HG03139 (cell line): ENCODE results near the gene GPR45.

ENCODE experiments used
- ATAC-seq: cut with Tn5 transposase; IDR thresholded peaks from one replicate; pipeline ENCODE4 v1.9.1; 2021; ENCODE audit not compliant: unreplicated experiment

Gene GPR45

DNA sequence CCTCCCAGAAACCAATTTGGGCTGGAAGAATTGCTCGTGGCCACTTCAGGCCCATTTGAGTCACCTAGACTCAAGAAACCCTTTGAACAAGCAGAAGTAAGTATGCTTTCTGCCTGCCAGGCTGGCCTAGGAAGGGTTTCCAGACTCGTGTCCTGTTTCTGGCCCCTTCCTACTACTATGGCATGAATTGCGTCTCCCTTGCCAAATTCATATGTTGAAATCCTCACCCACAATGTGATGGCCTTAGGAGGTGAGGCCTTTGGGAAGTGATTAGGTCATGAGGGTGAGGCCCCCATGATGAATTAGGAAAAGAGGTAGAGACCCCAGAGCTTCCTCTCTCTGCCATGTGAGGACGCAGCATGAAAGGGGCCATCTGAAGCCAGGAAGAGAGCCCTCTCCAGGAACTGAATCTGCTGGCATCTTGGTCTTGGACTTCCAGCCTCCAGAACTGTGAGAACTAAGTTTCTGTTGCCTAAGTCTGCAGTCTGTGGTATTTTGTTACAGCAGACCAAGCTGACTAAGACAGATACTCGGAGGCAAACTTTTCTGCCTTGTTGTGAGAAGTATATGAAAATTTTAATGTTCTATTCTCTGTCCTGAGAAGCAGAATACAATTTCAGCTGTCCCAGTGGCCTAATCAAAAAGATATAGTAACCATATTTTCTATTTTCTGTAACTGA is 13.1 kb downstream of the GPR45 start:
- ATAC-seq: no peak

DNA sequence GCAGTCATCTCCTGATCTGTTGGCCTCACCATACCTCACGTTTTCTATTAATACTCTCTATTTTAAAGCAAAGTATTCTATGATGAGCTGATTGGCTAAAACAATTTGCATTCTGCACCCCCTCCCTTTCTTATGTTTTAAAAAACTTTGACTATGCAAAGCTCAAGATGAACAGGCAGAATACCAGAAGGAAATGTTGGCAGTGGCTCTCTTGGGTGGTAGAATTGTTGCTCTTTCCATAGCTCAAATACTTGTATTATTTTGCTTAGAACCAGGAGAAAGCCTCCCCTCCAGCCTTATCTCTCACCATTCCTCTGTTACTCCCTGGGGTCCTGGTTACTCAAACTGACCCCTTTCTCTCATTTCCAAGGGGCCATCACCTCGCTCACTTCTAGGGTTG is 14.4 kb downstream of the GPR45 start:
- ATAC-seq: no peak

DNA sequence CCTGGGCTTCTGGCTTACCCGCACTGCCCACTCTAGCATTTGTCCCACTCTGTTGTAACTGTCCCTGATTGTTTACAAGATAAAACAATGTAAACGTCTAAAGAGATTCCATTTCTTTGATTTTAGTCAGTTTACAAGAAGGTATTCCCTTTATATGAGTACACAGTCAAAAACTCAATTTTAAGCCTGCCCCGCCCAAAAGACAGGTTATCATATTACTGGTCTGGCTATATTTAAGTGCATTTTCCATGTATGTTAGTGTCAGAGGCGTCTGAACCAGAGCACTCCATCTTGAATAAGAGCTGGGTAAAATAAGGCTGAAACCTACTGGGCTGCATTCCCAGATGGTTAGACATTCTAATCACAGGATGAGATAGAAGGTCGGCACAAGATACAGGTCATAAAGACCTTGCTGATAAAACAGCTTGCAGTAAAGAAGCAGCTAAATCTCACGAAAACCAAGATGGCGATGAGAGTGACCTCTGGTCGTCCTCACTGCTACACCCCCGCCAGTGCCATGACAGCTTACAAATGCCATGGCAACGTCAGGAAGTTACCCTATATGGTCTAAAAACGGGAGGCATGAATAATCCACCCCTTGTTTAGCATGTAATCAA is 15.0 kb downstream of the GPR45 start:
- no peak for ATAC-seq

DNA sequence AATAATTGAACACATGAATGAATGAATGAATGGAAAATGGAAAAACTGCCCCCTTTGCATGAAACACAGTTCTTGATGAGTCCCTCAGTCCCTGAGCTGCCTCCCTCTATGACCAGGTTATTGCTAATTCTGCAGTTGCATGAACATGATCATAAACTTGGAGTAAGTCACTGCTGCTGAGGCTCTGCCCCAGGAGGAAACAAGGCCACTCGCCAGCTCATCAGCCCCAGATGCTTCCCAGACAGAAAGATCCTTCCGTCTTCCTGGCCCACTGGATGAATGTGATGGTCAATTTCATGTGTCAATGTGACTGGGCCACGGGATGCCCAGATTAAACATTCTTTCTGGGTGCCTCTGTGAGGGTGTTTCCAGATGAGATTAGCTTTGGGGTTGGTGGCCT is 16.4 kb downstream of the GPR45 start:
- no peak for ATAC-seq

DNA sequence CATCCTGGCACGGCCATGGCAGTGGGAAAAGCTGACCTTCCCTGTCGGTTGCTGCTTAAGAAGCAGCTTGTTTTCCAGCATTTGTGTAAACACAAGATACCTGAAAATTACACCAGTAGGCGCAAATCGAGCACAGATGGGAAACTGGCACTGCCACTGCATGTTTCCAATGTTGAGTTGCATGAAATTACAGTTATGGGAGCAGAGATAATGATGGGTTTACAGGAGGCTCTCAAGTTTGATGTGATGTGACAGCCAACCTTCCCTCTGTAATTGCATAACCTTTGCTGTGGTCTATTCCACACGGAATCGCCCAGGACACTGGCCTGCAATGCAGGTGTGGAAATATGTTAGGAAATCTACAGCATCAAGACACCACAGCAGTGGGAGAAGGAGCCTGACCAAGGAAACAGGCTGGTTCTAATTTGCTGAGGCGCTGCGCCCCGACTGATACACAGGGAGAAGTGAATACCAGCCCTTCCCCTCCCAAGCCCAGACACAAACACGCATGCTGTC is 17.4 kb downstream of the GPR45 start:
- ATAC-seq: no peak

DNA sequence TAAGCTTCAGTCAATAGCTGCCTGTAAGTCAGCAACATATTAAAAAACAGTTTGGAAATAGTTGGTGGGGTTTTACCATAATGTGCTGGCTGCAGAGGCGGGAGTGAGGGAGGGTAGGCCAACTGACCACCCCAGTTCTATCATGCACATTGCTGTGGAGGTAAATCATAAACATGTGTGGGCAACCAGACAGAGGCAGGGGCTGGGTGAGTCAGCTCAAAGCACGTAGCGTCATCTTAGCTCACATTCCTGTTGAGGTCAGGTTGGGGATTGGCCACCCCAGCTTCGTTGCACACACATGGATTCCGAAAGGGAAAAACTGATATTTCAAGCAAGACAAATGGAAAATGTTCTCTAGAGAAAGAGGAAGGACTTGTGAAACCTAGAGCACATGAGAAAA is 19.5 kb downstream of the GPR45 start:
- ATAC-seq: no peak

DNA sequence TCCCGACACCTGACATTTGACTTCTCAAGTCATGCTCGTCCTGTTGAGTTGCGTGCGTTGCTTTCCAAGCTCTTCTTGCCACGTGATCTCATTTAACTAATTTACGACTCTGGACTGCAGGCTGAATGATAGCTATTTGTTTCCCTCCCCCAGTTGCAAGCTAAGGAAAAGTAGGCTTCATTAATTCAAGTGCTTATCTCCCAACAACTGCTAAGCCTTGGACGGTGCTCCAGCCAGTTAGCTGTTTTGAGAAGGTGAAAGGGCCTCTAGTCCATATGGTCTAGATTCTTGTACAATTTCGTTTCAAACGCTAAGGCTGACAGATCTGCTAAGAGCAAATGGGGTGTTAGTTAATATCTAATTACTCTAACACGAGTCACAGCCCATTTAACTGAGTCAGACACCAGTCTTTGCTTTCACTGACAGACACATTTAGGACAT is 21.1 kb downstream of the GPR45 start:
- ATAC-seq: no peak

DNA sequence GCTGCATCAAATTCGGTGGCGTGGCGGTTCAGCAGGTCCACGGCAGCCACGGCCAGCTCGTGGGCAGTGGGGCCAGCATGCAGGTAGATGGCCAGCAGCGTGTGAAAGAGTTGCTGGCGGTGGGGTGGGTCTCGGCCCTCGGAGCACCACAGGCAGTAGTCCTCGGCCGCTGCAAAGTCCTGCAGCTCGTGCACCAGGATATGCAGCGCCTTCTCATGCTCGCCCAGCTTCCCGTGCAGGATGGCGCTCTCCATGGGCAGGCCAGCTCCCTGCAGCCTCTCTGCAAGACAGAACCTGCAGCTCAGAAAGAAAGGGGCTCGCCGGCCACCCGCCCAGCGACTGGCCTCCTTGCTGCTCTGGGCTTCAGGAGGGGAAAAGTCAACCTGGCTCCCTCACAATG is 27.9 kb downstream of the GPR45 start:
- ATAC-seq: no peak

DNA sequence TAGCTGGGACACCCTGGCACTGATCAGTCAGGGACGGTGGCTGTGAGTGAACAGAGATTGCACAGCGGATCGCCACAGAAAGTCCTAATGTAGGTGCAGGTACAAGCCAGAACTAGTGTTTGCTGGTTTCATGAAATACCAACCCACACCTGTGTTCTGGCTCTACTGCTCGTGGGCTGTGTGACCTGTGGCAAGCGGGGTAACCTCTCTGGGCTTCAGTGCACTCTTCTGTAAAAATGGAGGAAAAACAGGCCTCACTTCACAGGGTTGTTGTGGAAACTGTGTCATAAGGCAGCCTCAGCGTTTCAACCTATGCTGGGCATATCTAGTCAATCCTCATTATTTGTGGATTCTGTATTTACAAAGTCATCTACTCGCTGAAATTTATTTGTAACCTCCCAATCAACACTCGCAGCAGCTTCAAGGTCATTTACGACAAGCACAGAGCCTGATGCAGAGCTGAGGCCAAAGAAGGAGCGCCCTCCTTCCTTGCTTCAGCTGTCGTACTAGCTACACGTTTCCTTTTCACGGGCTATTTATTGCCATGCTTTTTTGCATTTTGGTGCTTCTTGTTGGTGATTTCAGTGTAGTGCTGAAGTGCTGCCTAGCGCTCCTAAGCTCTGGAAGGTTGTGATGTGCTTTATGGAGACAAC is 30.0 kb downstream of the GPR45 start:
- no peak for ATAC-seq

DNA sequence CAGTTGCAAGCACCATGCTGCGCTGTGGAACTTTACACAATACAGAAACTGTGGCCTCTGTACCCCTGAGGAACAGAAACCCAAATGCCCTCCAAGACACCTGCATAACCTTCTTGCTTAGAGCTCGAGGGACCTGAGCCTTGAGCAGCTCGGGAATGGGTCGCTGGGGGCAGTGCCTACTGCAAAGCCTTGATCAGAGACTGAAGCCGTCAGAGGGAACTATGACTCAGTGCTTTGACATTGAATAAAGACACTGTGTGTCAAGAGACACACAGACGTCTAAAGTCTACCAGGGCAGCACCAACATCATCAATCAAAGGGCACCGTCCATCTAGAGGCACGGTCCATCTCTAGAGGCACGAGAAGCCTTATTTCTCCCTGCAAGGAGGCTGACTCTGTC is 30.6 kb downstream of the GPR45 start:
- ATAC-seq: no peak

DNA sequence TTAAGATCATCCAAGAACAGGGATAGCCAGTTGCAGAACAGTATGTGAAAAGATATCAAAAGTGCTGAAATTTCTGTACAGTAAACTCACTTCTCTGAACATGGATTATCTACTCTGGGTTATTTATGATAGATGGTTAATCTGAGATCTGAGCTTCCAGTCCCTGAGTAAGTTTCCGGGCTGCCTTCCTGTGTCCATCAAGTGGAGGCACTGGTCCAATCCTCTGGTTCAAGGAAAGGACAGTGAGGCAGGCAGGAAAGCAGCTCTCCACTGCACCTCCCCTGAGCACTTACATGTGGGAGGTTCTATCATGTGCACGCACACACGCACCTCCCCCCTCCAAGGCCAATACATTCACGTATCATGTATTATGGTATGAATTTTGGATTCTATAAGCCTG is 32.5 kb downstream of the GPR45 start:
- ATAC-seq: no peak

DNA sequence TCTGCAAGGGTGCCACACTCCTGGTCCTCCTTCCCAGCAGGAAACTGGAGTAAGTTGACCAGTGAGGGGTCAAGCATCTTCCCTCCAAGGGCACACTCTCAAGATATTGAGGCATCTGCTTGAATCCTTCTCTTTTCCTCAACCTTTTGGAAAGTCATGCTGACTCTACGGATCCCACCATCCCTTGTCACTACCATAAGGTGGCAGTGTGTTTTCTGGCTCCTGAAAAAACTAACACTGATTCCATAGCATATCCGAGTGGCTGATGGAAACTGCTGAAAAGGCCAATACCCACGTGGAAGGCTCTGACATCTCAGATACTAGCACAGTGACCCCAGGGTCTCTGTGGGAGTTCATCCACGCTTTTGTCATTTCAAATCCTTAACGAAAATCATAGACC is 37.1 kb downstream of the GPR45 start:
- no peak for ATAC-seq

DNA sequence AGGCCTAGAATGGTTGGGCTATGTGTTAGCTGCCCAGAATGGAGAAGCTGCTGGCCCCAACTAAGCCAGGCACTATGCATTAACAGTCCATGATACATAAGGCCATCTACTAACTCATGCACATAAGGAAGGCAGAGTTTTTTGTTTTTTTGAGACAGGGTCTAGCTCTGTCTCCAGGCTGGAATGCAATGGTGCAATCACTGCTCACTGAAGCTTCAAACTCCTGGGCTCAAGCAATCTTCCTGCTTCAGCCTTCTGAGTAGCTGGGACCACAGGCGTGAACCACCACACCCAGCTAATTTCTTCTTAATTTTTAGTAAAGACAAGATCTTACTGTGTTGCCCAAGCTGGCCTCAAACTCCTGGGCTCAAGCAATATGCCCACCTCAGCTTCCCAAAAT is 37.6 kb downstream of the GPR45 start:
- ATAC-seq: no peak

DNA sequence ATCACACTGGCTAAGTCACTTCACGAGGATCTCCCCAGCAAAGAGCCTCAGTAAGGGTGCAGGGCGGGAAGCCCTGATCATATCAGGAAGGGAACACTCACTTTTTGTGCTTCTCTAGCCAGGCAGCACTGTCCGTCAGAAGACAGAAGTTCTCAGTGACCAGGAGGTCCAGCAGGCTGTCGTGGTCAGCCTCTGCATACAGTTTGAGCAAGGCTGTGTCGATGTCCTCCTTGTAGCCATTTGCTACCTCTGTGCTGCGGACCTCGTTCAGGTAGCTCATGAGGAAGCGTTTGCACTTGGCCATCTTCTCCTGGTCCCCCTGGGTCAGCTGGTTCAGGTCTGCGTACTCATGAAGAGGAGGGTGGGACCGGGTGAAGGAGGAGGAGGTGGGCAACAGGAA is 38.7 kb downstream of the GPR45 start:
- ATAC-seq: no peak

DNA sequence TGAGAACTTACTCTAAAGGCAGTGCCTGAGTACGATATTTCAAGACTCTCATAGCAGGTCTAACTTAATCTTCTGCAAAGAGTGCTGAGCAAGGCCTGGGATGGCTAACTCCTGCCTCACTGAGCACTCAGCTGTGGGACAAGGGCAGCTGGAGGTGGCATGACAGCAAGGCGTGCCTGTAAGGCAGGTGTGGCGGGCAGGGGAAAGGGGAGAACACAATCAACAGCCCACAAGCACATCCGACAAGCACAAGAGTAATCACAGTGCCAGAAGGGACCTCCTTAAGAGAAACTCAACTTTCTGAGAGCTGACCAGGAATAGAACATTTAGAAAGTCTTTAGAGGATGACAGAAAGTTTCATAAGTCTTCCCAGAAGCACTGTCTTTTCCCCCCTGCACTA is 42.0 kb downstream of the GPR45 start:
- ATAC-seq: no peak

DNA sequence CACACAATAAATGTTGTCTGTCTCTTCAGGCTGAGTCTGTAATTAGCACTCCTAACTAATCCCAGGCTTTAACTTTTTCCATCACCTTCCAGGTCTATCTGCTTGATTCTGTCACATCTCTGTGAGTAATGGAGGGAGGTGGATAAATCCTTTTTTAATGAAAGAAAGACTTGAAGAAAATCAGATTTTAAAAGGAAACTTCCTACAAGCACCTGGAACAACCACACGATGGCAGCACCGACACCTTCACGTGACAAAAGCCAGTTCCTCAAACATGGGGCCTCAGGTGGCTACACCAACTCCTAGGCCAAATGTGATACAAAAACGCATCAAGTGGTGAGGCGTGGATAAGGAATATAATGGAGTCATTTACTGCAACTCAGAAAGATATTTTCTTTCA is 46.1 kb downstream of the GPR45 start:
- ATAC-seq: no peak

DNA sequence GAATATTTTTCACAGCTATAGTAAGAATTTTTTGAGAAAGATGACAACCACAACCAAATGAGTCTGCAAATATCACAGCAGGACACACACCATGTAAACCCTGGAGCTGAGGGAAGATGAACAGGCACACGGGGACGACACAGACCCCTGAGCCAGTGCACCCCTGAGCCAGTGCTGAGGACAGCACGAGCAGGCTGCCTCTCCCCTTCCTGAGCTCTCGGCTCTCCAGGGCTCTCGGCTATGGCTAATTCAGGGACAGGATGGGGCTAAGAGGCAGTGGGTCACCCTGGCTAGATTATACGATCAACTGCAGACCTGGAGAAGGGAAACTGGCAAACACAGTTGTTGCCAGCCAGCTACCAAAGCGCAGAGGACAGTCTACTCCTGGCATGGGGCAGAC is 46.6 kb downstream of the GPR45 start:
- ATAC-seq: no peak

DNA sequence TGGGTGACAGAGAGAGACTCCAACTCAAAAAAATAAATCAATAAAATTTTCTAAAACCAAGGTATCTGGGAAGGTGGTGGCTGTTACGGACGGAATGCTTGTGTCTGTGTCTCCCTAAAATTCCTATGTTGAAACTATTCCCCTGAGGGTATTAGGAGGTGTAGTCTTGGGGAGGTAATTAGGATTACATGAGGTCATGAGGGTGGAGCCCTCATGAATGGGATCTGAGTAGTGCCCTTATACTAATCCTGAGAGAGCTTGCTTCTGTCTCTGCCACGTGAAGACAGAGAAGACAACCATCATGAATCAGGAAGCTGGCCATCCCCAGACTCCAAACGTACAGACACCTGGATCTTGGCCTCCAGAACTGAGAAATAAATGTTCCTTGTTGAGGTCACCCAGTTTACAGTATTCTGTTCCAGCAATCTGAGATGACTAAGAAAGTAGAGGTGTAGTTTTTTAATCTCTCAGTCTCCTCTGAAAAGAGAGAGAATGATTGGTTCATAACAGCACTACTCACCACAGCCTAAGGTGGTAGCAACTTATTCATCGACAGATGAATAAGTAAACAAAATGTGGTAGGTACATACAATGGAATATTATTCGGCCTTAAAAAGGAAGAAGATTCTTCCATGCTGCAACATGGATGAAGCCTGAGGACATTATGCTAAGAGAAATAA is 49.6 kb downstream of the GPR45 start:
- ATAC-seq: no peak

DNA sequence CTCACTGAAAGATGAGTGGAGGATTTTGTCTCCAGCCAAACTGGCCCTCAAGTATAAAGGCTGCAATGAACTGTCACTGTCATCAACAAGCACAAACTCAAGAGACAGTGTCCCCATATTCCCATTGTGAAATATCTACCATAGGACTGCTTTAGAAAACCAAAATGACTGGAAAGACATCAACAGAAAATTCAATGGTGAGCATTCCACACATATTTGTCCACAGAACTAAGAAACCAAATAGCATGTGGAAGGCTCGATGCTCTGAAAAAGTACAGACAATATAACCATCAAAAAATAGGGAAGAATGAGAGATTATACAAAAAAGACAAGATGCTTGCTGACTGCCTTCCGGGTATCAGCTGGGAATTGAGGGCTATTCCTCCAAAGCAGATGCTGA is 50.4 kb downstream of the GPR45 start:
- ATAC-seq: no peak
